Measurements from ENCODE around the gene GRPR. TPM values are rescaled to one million over a fixed set of nuclear protein-coding genes. Genes with fewer than 3 reads are reported as not detected.

The GRPR gene
- not detected for polyA plus RNA-seq (2012; ENCODE audit: low read depth, missing spikeins)

GRCh38 chrX:16123222-16123786 is at the start of gene GRPR:
Gene GRPR, plus strand, starts transcription at chrX:16123565. Its CDS starts 389 bp downstream, at chrX:16123954.
- FAIRE-seq (peak; percentile 93), DNase-seq (ENCODE audit: insufficient read length, low spot score) (no peak)
- no peak for TF ChIP-seq POU2F2 (IDR thresholded peaks at IDR 0.05; ENCODE audit: low read depth, low read length)
- TF ChIP-seq SPI1 (IDR thresholded peaks at IDR 0.05; ENCODE audit: low read depth, low read length) = no peak
- no peak for TF ChIP-seq TAF1 (IDR thresholded peaks at IDR 0.05; ENCODE audit: low read depth, low read length)
- TF ChIP-seq PAX5 (IDR thresholded peaks at IDR 0.05; ENCODE audit: insufficient read depth, low read length, severe bottlenecking) = no peak
- TF ChIP-seq POLR2AphosphoS5 (IDR thresholded peaks at IDR 0.05; ENCODE audit: low read depth, low read length) = no peak
- TF ChIP-seq POLR2A (IDR thresholded peaks at IDR 0.05; ENCODE audit: low read depth, low read length) = no peak

GRCh38 chrX:16075087-16075486 is 48.3 kb upstream of the GRPR start:
- TF ChIP-seq TAF1 (IDR thresholded peaks at IDR 0.05; ENCODE audit: low read depth, low read length) (no peak), POLR2A (IDR thresholded peaks at IDR 0.05; ENCODE audit: low read depth, low read length) (no peak), POU2F2 (IDR thresholded peaks at IDR 0.05; ENCODE audit: low read depth, low read length) (no peak), PAX5 (IDR thresholded peaks at IDR 0.05; ENCODE audit: insufficient read depth, low read length, severe bottlenecking) (no peak), POLR2AphosphoS5 (IDR thresholded peaks at IDR 0.05; ENCODE audit: low read depth, low read length) (no peak), SPI1 (IDR thresholded peaks at IDR 0.05; ENCODE audit: low read depth, low read length) (no peak)
- no peak for DNase-seq (ENCODE audit: insufficient read length, low spot score)
- no peak for FAIRE-seq

- TF ChIP-seq POLR2AphosphoS5 (IDR thresholded peaks at IDR 0.05; ENCODE audit: low read depth, low read length) (no peak), POLR2A (IDR thresholded peaks at IDR 0.05; ENCODE audit: low read depth, low read length) (no peak), TAF1 (IDR thresholded peaks at IDR 0.05; ENCODE audit: low read depth, low read length) (no peak), POU2F2 (IDR thresholded peaks at IDR 0.05; ENCODE audit: low read depth, low read length) (no peak), PAX5 (IDR thresholded peaks at IDR 0.05; ENCODE audit: insufficient read depth, low read length, severe bottlenecking) (no peak)
- FAIRE-seq = no peak
Measured at GRCh38 chrX:16076834-16077233, 46.5 kb upstream of the GRPR start.

GRCh38 chrX:16077811-16078210 is 45.6 kb upstream of the GRPR start:
- DNase-seq (ENCODE audit: insufficient read length, low spot score) = no peak
- TF ChIP-seq POU2F2 (IDR thresholded peaks at IDR 0.05; ENCODE audit: low read depth, low read length) (no peak), TAF1 (IDR thresholded peaks at IDR 0.05; ENCODE audit: low read depth, low read length) (no peak), POLR2AphosphoS5 (IDR thresholded peaks at IDR 0.05; ENCODE audit: low read depth, low read length) (no peak), SPI1 (IDR thresholded peaks at IDR 0.05; ENCODE audit: low read depth, low read length) (no peak), PAX5 (IDR thresholded peaks at IDR 0.05; ENCODE audit: insufficient read depth, low read length, severe bottlenecking) (no peak), POLR2A (IDR thresholded peaks at IDR 0.05; ENCODE audit: low read depth, low read length) (no peak)
- no peak for FAIRE-seq

More at GRCh38 chrX:16076834-16077233, 46.5 kb upstream of the GRPR start:
- DNase-seq (ENCODE audit: insufficient read length, low spot score) = no peak

- DNase-seq (ENCODE audit: insufficient read length, low spot score) (no peak), FAIRE-seq (no peak)
- TF ChIP-seq PAX5 (IDR thresholded peaks at IDR 0.05; ENCODE audit: insufficient read depth, low read length, severe bottlenecking) = no peak
- no peak for TF ChIP-seq POU2F2 (IDR thresholded peaks at IDR 0.05; ENCODE audit: low read depth, low read length)
- no peak for TF ChIP-seq TAF1 (IDR thresholded peaks at IDR 0.05; ENCODE audit: low read depth, low read length)
- TF ChIP-seq POLR2AphosphoS5 (IDR thresholded peaks at IDR 0.05; ENCODE audit: low read depth, low read length) = no peak
- no peak for TF ChIP-seq POLR2A (IDR thresholded peaks at IDR 0.05; ENCODE audit: low read depth, low read length)
- TF ChIP-seq SPI1 (IDR thresholded peaks at IDR 0.05; ENCODE audit: low read depth, low read length) = no peak
Measured at GRCh38 chrX:16081357-16081756, 42.0 kb upstream of the GRPR start.

GRCh38 chrX:16082470-16083085 is 40.8 kb upstream of the GRPR start:
- FAIRE-seq = no peak

GRCh38 chrX:16087076-16087475 is 36.3 kb upstream of the GRPR start:
- DNase-seq (ENCODE audit: insufficient read length, low spot score) = no peak
- TF ChIP-seq POU2F2 (IDR thresholded peaks at IDR 0.05; ENCODE audit: low read depth, low read length) = no peak
- TF ChIP-seq POLR2AphosphoS5 (IDR thresholded peaks at IDR 0.05; ENCODE audit: low read depth, low read length) = no peak
- no peak for TF ChIP-seq TAF1 (IDR thresholded peaks at IDR 0.05; ENCODE audit: low read depth, low read length)
- no peak for TF ChIP-seq PAX5 (IDR thresholded peaks at IDR 0.05; ENCODE audit: insufficient read depth, low read length, severe bottlenecking)
- TF ChIP-seq POLR2A (IDR thresholded peaks at IDR 0.05; ENCODE audit: low read depth, low read length) = no peak
- TF ChIP-seq SPI1 (IDR thresholded peaks at IDR 0.05; ENCODE audit: low read depth, low read length) = no peak
- no peak for FAIRE-seq

More at GRCh38 chrX:16082470-16083085, 40.8 kb upstream of the GRPR start:
- TF ChIP-seq PAX5 (IDR thresholded peaks at IDR 0.05; ENCODE audit: insufficient read depth, low read length, severe bottlenecking) (no peak), POU2F2 (IDR thresholded peaks at IDR 0.05; ENCODE audit: low read depth, low read length) (no peak), SPI1 (IDR thresholded peaks at IDR 0.05; ENCODE audit: low read depth, low read length) (no peak), POLR2A (IDR thresholded peaks at IDR 0.05; ENCODE audit: low read depth, low read length) (no peak), TAF1 (IDR thresholded peaks at IDR 0.05; ENCODE audit: low read depth, low read length) (no peak), POLR2AphosphoS5 (IDR thresholded peaks at IDR 0.05; ENCODE audit: low read depth, low read length) (no peak)
- no peak for DNase-seq (ENCODE audit: insufficient read length, low spot score)

- FAIRE-seq (no peak), DNase-seq (ENCODE audit: insufficient read length, low spot score) (no peak)
- no peak for TF ChIP-seq PAX5 (IDR thresholded peaks at IDR 0.05; ENCODE audit: insufficient read depth, low read length, severe bottlenecking)
- no peak for TF ChIP-seq TAF1 (IDR thresholded peaks at IDR 0.05; ENCODE audit: low read depth, low read length)
- TF ChIP-seq POU2F2 (IDR thresholded peaks at IDR 0.05; ENCODE audit: low read depth, low read length) = no peak
- TF ChIP-seq SPI1 (IDR thresholded peaks at IDR 0.05; ENCODE audit: low read depth, low read length) = no peak
- no peak for TF ChIP-seq POLR2A (IDR thresholded peaks at IDR 0.05; ENCODE audit: low read depth, low read length)
- no peak for TF ChIP-seq POLR2AphosphoS5 (IDR thresholded peaks at IDR 0.05; ENCODE audit: low read depth, low read length)
Measured at GRCh38 chrX:16089086-16089485, 34.3 kb upstream of the GRPR start.

- DNase-seq (ENCODE audit: insufficient read length, low spot score) (no peak), FAIRE-seq (no peak)
- no peak for TF ChIP-seq POLR2A (IDR thresholded peaks at IDR 0.05; ENCODE audit: low read depth, low read length)
- TF ChIP-seq PAX5 (IDR thresholded peaks at IDR 0.05; ENCODE audit: insufficient read depth, low read length, severe bottlenecking) = no peak
- TF ChIP-seq SPI1 (IDR thresholded peaks at IDR 0.05; ENCODE audit: low read depth, low read length) = no peak
- TF ChIP-seq TAF1 (IDR thresholded peaks at IDR 0.05; ENCODE audit: low read depth, low read length) = no peak
- no peak for TF ChIP-seq POLR2AphosphoS5 (IDR thresholded peaks at IDR 0.05; ENCODE audit: low read depth, low read length)
- no peak for TF ChIP-seq POU2F2 (IDR thresholded peaks at IDR 0.05; ENCODE audit: low read depth, low read length)
Measured at GRCh38 chrX:16096141-16096540, 27.2 kb upstream of the GRPR start.
